ENCODE results near the gene PDZD2. TPM values are rescaled to one million over a fixed set of nuclear protein-coding genes. Genes with fewer than 3 reads are reported as not detected.

The PDZD2 gene
- total RNA-seq, 1 donor from 2014 or later: 4.3 TPM

- TF ChIP-seq CTCF (conservative IDR thresholded peaks at IDR 0.05): no peak
- Mint-ChIP-seq H3K27me3 (no peaks in the 10 kb centered on the region), H3K36me3 (no peaks in the 10 kb centered on the region), H3K27ac (no peak overlapping the region), H3K4me3 (no peak overlapping the region), H3K4me1 (ENCODE audit: unreplicated experiment) (no peaks in the 10 kb centered on the region), H3K9me3 (peaks cover 8% of the 10 kb centered on the region)
- no peak for DNase-seq (ENCODE audit: extremely low spot score, unreplicated experiment)
These were observed 104.7 kb downstream of the PDZD2 start for GRCh38 chr5:31743678-31744077.

GRCh38 chr5:31748458-31749172 lies 109.7 kb downstream of the PDZD2 start:
- Mint-ChIP-seq H3K27me3 (no peaks in the 10 kb centered on the region), H3K36me3 (no peaks in the 10 kb centered on the region), H3K4me1 (ENCODE audit: unreplicated experiment) (peaks cover 4% of the 10 kb centered on the region), H3K9me3 (peaks cover 4% of the 10 kb centered on the region), H3K27ac (no peak overlapping the region), H3K4me3 (no peak overlapping the region)
- no peak for TF ChIP-seq CTCF (conservative IDR thresholded peaks at IDR 0.05)
- DNase-seq (ENCODE audit: extremely low spot score, unreplicated experiment): no peak

DNA sequence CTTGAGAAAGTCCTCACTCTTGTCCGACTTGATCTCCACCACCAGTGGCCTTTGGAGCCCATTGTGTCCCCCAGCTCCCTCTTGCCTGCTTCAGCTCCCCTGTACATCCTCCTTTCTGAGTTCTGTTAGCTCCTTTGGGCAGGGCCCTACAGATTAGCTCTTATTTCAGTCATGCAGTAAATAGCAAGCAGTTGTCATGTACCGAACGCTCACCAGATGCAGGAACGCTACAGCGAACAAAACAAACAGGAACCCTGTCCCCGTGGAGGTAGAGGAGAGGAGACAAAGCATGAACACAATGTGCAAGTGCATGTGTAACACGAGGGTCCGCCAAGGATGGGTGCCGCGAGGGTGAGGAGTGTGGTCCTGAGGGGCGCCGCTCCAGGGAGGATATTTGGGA lies 111.3 kb downstream of the PDZD2 start:
- Mint-ChIP-seq H3K4me1 (ENCODE audit: unreplicated experiment) (peaks cover 11% of the 10 kb centered on the region), H3K4me3 (peak overlapping the region; percentile 13), H3K36me3 (no peaks in the 10 kb centered on the region), H3K27me3 (no peaks in the 10 kb centered on the region), H3K27ac (peak overlapping the region; percentile 50), H3K9me3 (peaks cover 4% of the 10 kb centered on the region)
- no peak for DNase-seq (ENCODE audit: extremely low spot score, unreplicated experiment)
- TF ChIP-seq CTCF (conservative IDR thresholded peaks at IDR 0.05): no peak

DNA sequence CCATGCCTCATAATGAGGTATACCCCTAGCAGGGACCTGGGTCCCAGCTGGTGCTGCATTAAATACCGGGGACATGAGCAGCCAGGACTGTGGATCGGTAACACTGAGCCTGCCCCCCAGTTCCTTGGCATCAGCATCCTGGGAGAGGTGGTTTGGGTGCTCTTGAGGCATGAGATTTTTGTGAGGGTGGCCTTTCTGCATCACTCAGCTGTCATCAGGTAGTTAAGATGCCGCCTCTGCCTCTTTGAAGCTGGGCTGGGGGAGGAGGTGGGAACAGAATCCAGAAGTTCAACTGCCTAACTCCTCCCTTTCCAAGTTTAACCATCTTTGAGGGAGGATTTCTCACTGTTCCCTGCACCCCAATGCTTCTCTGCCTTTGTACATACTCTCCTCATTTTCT lies 112.7 kb downstream of the PDZD2 start:
- no peak for TF ChIP-seq CTCF (conservative IDR thresholded peaks at IDR 0.05)
- no peaks in the 10 kb centered on the region for H3K36me3 Mint-ChIP-seq
- DNase-seq (ENCODE audit: extremely low spot score, unreplicated experiment): no peak
- no peaks in the 10 kb centered on the region for H3K9me3 Mint-ChIP-seq
- no peaks in the 10 kb centered on the region for H3K27me3 Mint-ChIP-seq
- no peak overlapping the region for H3K4me3 Mint-ChIP-seq
- H3K4me1 Mint-ChIP-seq (ENCODE audit: unreplicated experiment): peaks cover 18% of the 10 kb centered on the region
- no peak overlapping the region for H3K27ac Mint-ChIP-seq

- Mint-ChIP-seq H3K9me3 (no peaks in the 10 kb centered on the region), H3K27me3 (no peaks in the 10 kb centered on the region), H3K36me3 (no peaks in the 10 kb centered on the region), H3K4me3 (no peak overlapping the region), H3K4me1 (ENCODE audit: unreplicated experiment) (peaks cover 26% of the 10 kb centered on the region), H3K27ac (no peak overlapping the region)
- no peak for DNase-seq (ENCODE audit: extremely low spot score, unreplicated experiment)
- TF ChIP-seq CTCF (conservative IDR thresholded peaks at IDR 0.05): no peak
These were observed 114.9 kb downstream of the PDZD2 start for GRCh38 chr5:31753700-31754357.
